ENCODE measurements around the gene RGS3. TPM values are rescaled to one million over a fixed set of nuclear protein-coding genes. Genes with fewer than 3 reads are reported as not detected.

RGS3 gene
- total RNA-seq, 1 experiment from 2014 or later: 39.4 TPM

GRCh38 chr9:113431191-113431590 is 32.3 kb upstream of the RGS3 start:
- Histone ChIP-seq H3K9ac (ENCODE audit: low read length) (no peak overlapping the region), H3K9me2 (ENCODE audit: insufficient read depth) (no peaks in the 10 kb centered on the region), H3K4me1 (ENCODE audit: control insufficient read depth in 1 of 2, insufficient read depth in 2 of 2, low read length in 2 of 2) (no peaks in the 10 kb centered on the region), H3K36me3 (ENCODE audit: control insufficient read depth in 1 of 2, insufficient read depth in 2 of 2, low read length in 2 of 2) (no peaks in the 10 kb centered on the region), H3K27me3 (ENCODE audit: insufficient read depth, low read length) (no peaks in the 10 kb centered on the region), H3K4me2 (ENCODE audit: low read length) (no peak overlapping the region), H2AFZ (ENCODE audit: low read depth, low read length, poor library complexity, severe bottlenecking) (no peak overlapping the region), H3K4me3 (replicated peaks in 1 of 2; ENCODE audit: low read depth in 1 of 2, low read length in 2 of 2) (no peak overlapping the region), H3K9me3 (ENCODE audit: control insufficient read depth in 1 of 2, insufficient read depth in 1 of 2, low read depth in 1 of 2, low read length in 2 of 2) (no peaks in the 10 kb centered on the region), H3K79me2 (ENCODE audit: insufficient read depth, low read length) (no peaks in the 10 kb centered on the region), H4K20me1 (ENCODE audit: insufficient read depth) (no peaks in the 10 kb centered on the region), H3K27ac (ENCODE audit: low read depth, low read length) (no peak overlapping the region)
- POLR2A ChIA-PET: no interaction called here
- no TSS peak for BruUV-seq (replicated peaks)
- ATAC-seq (no peak), DNase-seq (ENCODE audit: low read depth, low spot score) (no peak)
- RAD21 ChIA-PET (ENCODE audit: low non-redundant PET in 1 of 2, low total read pairs in 2 of 2, uncharacterized antibody in 2 of 2, unreplicated experiment in 2 of 2): no interaction called here
- CTCF ChIA-PET: no interaction called here
- intact Hi-C loops (cut with micrococcal nuclease): no loop called here
- no peak for TF ChIP-seq JUND (IDR thresholded peaks at IDR 0.05)
- TF ChIP-seq POLR2AphosphoS5 (IDR thresholded peaks at IDR 0.05; ENCODE audit: low read depth, low read length): no peak
- TF ChIP-seq RAD21 (IDR thresholded peaks at IDR 0.05; ENCODE audit: low read depth): no peak
- TF ChIP-seq ELF1 (IDR thresholded peaks at IDR 0.05; ENCODE audit: borderline replicate concordance, low read depth): no peak
- no peak for TF ChIP-seq EGR1 (IDR thresholded peaks at IDR 0.05; ENCODE audit: low read depth)
- TF ChIP-seq CTCF (IDR thresholded peaks at IDR 0.05 in 2 of 3, conservative IDR thresholded peaks at IDR 0.05 in 1 of 3; ENCODE audit: borderline replicate concordance in 1 of 3, insufficient read depth in 1 of 3, low read depth in 2 of 3, low read length in 2 of 3): no peak
- TF ChIP-seq ATF3 (IDR thresholded peaks at IDR 0.05): no peak
- TF ChIP-seq EZH2 (IDR thresholded peaks at IDR 0.05): no peak
- TF ChIP-seq SRF (IDR thresholded peaks at IDR 0.05; ENCODE audit: low read depth): no peak
- no peak for TF ChIP-seq YY1 (IDR thresholded peaks at IDR 0.05; ENCODE audit: extremely low read depth, insufficient replicate concordance, low read depth, low read length)
- TF ChIP-seq REST (IDR thresholded peaks at IDR 0.05; ENCODE audit: low read depth): no peak
- TF ChIP-seq TCF7L2 (IDR thresholded peaks at IDR 0.05; ENCODE audit: borderline replicate concordance, extremely low read depth, insufficient read depth, insufficient read length): no peak
- no peak for TF ChIP-seq SIN3A (IDR thresholded peaks at IDR 0.05; ENCODE audit: low read depth)
- TF ChIP-seq ZBTB33 (IDR thresholded peaks at IDR 0.05; ENCODE audit: extremely low read depth, insufficient replicate concordance, low read length): no peak
- TF ChIP-seq FOSL1 (IDR thresholded peaks at IDR 0.05; ENCODE audit: low read depth): no peak
- no peak for TF ChIP-seq ZNF274 (IDR thresholded peaks at IDR 0.05; ENCODE audit: low read depth, low read length)
- no peak for TF ChIP-seq MAX (IDR thresholded peaks at IDR 0.05)
- no peak for TF ChIP-seq POLR2A (IDR thresholded peaks at IDR 0.05; ENCODE audit: borderline replicate concordance, extremely low read depth, insufficient read depth, insufficient read length)
